ENCODE results near the gene PPP1R9A. TPM values are rescaled to one million over a fixed set of nuclear protein-coding genes. Genes with fewer than 3 reads are reported as not detected.

PPP1R9A gene
- polyA plus RNA-seq, 1 donor from 2014 or later = 52.8 TPM

GRCh38 chr7:94888995-94889523 is 18.3 kb upstream of the PPP1R9A start:
- Histone ChIP-seq H3K27ac (ENCODE audit: low read length) (no peak overlapping the region), H2AFZ (ENCODE audit: low read depth, low read length) (no peak overlapping the region), H3K79me2 (replicated peaks; ENCODE audit: insufficient read depth, low read length) (no peaks in the 10 kb centered on the region), H3K27me3 (ENCODE audit: insufficient read depth, low read depth, low read length) (no peaks in the 10 kb centered on the region), H3K9me3 (ENCODE audit: low read length) (no peaks in the 10 kb centered on the region), H3K9ac (ENCODE audit: low read length) (no peak overlapping the region), H3K4me3 (ENCODE audit: low read length) (no peak overlapping the region), H3K4me2 (ENCODE audit: low read length) (no peak overlapping the region), H4K20me1 (ENCODE audit: insufficient read depth) (no peaks in the 10 kb centered on the region), H3K36me3 (ENCODE audit: insufficient read depth, low read length) (no peaks in the 10 kb centered on the region), H3F3A (ENCODE audit: insufficient read depth, low read length, poor library complexity, severe bottlenecking) (no peaks in the 10 kb centered on the region), H3K9me2 (ENCODE audit: insufficient read depth, low read length) (no peaks in the 10 kb centered on the region)
- TF ChIP-seq MXI1 (conservative IDR thresholded peaks at IDR 0.05; ENCODE audit: poor library complexity, severe bottlenecking) (no peak), TAF1 (IDR thresholded peaks at IDR 0.05; ENCODE audit: low read depth) (no peak), EP300 (conservative IDR thresholded peaks at IDR 0.05; ENCODE audit: poor library complexity, severe bottlenecking) (no peak), EZH2 (IDR thresholded peaks at IDR 0.05; ENCODE audit: borderline replicate concordance, insufficient read depth, low read length, poor library complexity, severe bottlenecking) (no peak), RAD21 (conservative IDR thresholded peaks at IDR 0.05) (no peak), POLR2AphosphoS5 (IDR thresholded peaks at IDR 0.05) (no peak), SMC3 (conservative IDR thresholded peaks at IDR 0.05; ENCODE audit: poor library complexity) (no peak), CTCF (IDR thresholded peaks at IDR 0.05; ENCODE audit: poor library complexity, severe bottlenecking) (no peak)
- TF ChIP-seq, protein P1, sequence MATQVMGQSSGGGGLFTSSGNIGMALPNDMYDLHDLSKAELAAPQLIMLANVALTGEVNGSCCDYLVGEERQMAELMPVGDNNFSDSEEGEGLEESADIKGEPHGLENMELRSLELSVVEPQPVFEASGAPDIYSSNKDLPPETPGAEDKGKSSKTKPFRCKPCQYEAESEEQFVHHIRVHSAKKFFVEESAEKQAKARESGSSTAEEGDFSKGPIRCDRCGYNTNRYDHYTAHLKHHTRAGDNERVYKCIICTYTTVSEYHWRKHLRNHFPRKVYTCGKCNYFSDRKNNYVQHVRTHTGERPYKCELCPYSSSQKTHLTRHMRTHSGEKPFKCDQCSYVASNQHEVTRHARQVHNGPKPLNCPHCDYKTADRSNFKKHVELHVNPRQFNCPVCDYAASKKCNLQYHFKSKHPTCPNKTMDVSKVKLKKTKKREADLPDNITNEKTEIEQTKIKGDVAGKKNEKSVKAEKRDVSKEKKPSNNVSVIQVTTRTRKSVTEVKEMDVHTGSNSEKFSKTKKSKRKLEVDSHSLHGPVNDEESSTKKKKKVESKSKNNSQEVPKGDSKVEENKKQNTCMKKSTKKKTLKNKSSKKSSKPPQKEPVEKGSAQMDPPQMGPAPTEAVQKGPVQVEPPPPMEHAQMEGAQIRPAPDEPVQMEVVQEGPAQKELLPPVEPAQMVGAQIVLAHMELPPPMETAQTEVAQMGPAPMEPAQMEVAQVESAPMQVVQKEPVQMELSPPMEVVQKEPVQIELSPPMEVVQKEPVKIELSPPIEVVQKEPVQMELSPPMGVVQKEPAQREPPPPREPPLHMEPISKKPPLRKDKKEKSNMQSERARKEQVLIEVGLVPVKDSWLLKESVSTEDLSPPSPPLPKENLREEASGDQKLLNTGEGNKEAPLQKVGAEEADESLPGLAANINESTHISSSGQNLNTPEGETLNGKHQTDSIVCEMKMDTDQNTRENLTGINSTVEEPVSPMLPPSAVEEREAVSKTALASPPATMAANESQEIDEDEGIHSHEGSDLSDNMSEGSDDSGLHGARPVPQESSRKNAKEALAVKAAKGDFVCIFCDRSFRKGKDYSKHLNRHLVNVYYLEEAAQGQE (IDR thresholded peaks at IDR 0.05; ENCODE audit: borderline replicate concordance) = no peak

DNA sequence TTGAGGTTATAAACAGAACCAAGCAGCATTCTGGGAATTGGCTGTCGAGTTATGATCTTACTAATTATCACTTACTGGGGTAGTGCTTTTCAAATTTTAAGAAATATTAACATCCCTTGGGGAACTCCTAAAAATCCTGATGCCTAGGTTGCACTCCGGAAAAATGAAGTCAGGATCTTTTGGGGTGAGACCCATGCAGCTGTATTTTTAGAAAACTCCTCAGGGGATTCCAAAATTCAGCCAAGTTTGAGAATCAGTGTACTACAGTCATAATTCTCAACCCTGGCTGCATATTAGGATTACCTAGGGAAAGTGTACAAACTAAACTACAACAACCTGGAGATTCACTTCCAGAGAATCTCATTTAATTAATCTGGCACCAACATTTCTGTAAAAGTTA is 17.2 kb upstream of the PPP1R9A start:
- no peak overlapping the region for H3K4me3 ChIP-seq (ENCODE audit: low read length)
- H3K9ac ChIP-seq (ENCODE audit: low read length) = no peak overlapping the region
- no peaks in the 10 kb centered on the region for H3F3A ChIP-seq (ENCODE audit: insufficient read depth, low read length, poor library complexity, severe bottlenecking)
- H2AFZ ChIP-seq (ENCODE audit: low read depth, low read length) = no peak overlapping the region
- TF ChIP-seq, protein P1 (IDR thresholded peaks at IDR 0.05; ENCODE audit: borderline replicate concordance) = no peak
- TF ChIP-seq POLR2AphosphoS5 (IDR thresholded peaks at IDR 0.05) (no peak), SMC3 (conservative IDR thresholded peaks at IDR 0.05; ENCODE audit: poor library complexity) (no peak), TAF1 (IDR thresholded peaks at IDR 0.05; ENCODE audit: low read depth) (no peak), CTCF (IDR thresholded peaks at IDR 0.05; ENCODE audit: poor library complexity, severe bottlenecking) (no peak), EP300 (conservative IDR thresholded peaks at IDR 0.05; ENCODE audit: poor library complexity, severe bottlenecking) (no peak), RAD21 (conservative IDR thresholded peaks at IDR 0.05) (no peak)
- no peak overlapping the region for H3K4me2 ChIP-seq (ENCODE audit: low read length)
- H3K9me2 ChIP-seq (ENCODE audit: insufficient read depth, low read length) = no peaks in the 10 kb centered on the region
- H3K27ac ChIP-seq (ENCODE audit: low read length) = no peak overlapping the region
- H3K27me3 ChIP-seq (ENCODE audit: insufficient read depth, low read depth, low read length) = no peaks in the 10 kb centered on the region
- H3K36me3 ChIP-seq (ENCODE audit: insufficient read depth, low read length) = no peaks in the 10 kb centered on the region
- no peaks in the 10 kb centered on the region for H4K20me1 ChIP-seq (ENCODE audit: insufficient read depth)
- no peaks in the 10 kb centered on the region for H3K79me2 ChIP-seq (replicated peaks; ENCODE audit: insufficient read depth, low read length)
- H3K9me3 ChIP-seq (ENCODE audit: low read length) = no peaks in the 10 kb centered on the region

Measured in neural cell (in vitro differentiated cells).